HL-60 (cell line): ENCODE results near the gene NXPE2.

Experiments
- DNase-seq, 2 experiments: peaks; one replicate each; pipeline ENCODE4 v3.0.0-alpha.2; 2010 to 2020; ENCODE audit warnings: low read depth in 1 of 2, low spot score in 1 of 2
- H3K27ac ChIP-seq: fragments of 250-450 bp; sonication (Bioruptor Pico); replicated peaks from 2 replicates; pipeline ENCODE4 v1.5.1; 2020; ENCODE audit warnings: mild to moderate bottlenecking, moderate library complexity
- H3K27me3 ChIP-seq: fragments of 250-450 bp; sonication (Bioruptor Pico); 2 replicates; pipeline ENCODE4 v1.5.1; 2021; ENCODE audit warnings: mild to moderate bottlenecking, moderate library complexity; ENCODE audit not compliant: insufficient read depth, poor library complexity, severe bottlenecking
- H3K4me3 ChIP-seq: replicated peaks from 2 replicates; pipeline ENCODE4 v1.5.1; 2011; ENCODE audit warnings: mild to moderate bottlenecking, control low read depth, low read length; ENCODE audit not compliant: insufficient read depth
- CTCF ChIP-seq: IDR thresholded peaks from one replicate; pipeline ENCODE4 v1.5.1; 2011; ENCODE audit warnings: low read length, control low read depth, inconsistent platforms; ENCODE audit not compliant: insufficient read depth
- GABPA ChIP-seq: IDR thresholded peaks from 2 replicates; pipeline ENCODE4 v1.6.1; 2012; ENCODE audit warnings: low read depth
- POLR2AphosphoS5 ChIP-seq: IDR thresholded peaks from 2 replicates; pipeline ENCODE4 v1.6.1; 2012; ENCODE audit warnings: low read depth
- SPI1 ChIP-seq: IDR thresholded peaks from 2 replicates; pipeline ENCODE4 v1.6.1; 2012; ENCODE audit warnings: low read depth, mild to moderate bottlenecking, borderline replicate concordance
- TF ChIP-seq, protein P1 (sequence below): IDR thresholded peaks from 2 replicates; pipeline ENCODE4 v1.6.1; 2012; ENCODE audit warnings: low read depth; ENCODE audit not compliant: insufficient replicate concordance

The NXPE2 gene

DNA sequence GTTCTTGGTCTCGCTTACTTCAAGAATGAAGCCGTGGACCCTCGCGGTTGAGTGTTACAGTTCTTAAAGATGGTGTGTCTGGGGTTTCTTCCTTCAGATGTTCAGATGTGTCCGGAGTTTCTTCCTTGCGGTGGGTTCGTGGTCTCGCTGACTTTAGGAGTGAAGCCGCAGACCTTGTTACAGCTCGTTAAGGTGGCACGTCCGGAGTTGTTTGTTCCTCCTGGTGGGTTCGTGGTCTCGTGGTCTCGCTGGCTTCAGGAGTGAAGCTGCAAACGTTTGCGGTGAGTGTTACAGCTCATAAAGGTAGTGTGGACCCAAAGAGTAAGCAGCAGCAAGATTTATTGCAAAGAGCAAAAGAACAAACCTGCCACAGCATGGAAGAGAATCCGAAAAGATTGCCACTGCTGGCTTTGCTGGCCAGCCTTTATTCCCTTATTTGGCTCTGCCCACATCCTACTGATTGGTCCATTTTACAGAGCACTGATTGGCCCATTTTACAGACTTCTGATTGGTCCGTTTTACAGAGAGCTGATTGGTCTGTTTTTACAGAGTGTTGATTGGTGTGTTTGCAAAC lies 27.1 kb upstream of the NXPE2 start:
- no peak for DNase-seq
- Histone ChIP-seq H3K27ac (no peak overlapping the region), H3K27me3 (peaks cover 5% of the 10 kb centered on the region), H3K4me3 (no peak overlapping the region)
- TF ChIP-seq, protein P1, sequence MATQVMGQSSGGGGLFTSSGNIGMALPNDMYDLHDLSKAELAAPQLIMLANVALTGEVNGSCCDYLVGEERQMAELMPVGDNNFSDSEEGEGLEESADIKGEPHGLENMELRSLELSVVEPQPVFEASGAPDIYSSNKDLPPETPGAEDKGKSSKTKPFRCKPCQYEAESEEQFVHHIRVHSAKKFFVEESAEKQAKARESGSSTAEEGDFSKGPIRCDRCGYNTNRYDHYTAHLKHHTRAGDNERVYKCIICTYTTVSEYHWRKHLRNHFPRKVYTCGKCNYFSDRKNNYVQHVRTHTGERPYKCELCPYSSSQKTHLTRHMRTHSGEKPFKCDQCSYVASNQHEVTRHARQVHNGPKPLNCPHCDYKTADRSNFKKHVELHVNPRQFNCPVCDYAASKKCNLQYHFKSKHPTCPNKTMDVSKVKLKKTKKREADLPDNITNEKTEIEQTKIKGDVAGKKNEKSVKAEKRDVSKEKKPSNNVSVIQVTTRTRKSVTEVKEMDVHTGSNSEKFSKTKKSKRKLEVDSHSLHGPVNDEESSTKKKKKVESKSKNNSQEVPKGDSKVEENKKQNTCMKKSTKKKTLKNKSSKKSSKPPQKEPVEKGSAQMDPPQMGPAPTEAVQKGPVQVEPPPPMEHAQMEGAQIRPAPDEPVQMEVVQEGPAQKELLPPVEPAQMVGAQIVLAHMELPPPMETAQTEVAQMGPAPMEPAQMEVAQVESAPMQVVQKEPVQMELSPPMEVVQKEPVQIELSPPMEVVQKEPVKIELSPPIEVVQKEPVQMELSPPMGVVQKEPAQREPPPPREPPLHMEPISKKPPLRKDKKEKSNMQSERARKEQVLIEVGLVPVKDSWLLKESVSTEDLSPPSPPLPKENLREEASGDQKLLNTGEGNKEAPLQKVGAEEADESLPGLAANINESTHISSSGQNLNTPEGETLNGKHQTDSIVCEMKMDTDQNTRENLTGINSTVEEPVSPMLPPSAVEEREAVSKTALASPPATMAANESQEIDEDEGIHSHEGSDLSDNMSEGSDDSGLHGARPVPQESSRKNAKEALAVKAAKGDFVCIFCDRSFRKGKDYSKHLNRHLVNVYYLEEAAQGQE = no peak
- no peak for TF ChIP-seq GABPA
- TF ChIP-seq POLR2AphosphoS5 = no peak
- no peak for TF ChIP-seq SPI1
- no peak for TF ChIP-seq CTCF

GRCh38 chr11:114653148-114653547 lies 25.2 kb upstream of the NXPE2 start:
- no peak overlapping the region for H3K4me3 ChIP-seq
- H3K27me3 ChIP-seq = peaks cover 3% of the 10 kb centered on the region
- H3K27ac ChIP-seq = no peak overlapping the region
- DNase-seq = no peak
- TF ChIP-seq, protein P1 = no peak
- no peak for TF ChIP-seq CTCF
- TF ChIP-seq POLR2AphosphoS5 = no peak
- no peak for TF ChIP-seq GABPA
- TF ChIP-seq SPI1 = no peak

DNA sequence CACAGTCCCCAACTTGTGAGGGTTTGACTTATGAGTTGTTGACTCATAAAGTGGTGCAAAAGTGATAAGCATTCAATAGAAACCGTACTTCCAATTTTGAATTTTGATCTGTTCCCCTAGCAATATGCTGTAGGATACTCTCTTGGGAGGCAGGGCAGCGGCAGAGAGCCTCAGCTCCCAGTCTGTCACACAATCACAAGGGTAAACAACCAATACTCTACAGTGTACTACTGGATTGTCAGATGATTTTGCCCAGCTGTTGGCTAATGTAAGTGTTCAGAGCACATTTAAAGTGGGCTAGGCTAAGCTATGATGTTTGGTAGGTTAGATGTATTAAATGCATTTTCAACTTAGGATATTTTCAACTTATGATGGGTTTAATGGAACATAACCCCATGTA lies 13.7 kb upstream of the NXPE2 start:
- Histone ChIP-seq H3K4me3 (no peak overlapping the region), H3K27me3 (peaks cover 2% of the 10 kb centered on the region), H3K27ac (no peak overlapping the region)
- DNase-seq = no peak
- no peak for TF ChIP-seq GABPA
- TF ChIP-seq, protein P1 = no peak
- no peak for TF ChIP-seq CTCF
- TF ChIP-seq SPI1 = no peak
- no peak for TF ChIP-seq POLR2AphosphoS5
